ENCODE data around the gene UBASH3B.

UBASH3B gene

GRCh38 chr11:122788781-122789535, 133.4 kb downstream of the UBASH3B start:
- in situ Hi-C loops (cut with HindIII; ENCODE audit: low pct_ligation_motif_present, low pct_unique_long_range_greater_than_20kb, low sequenced_read_pairs), result no loop called here
- DNase-seq, result no peak

- in situ Hi-C loops (cut with HindIII; ENCODE audit: low pct_ligation_motif_present, low pct_unique_long_range_greater_than_20kb, low sequenced_read_pairs), result no loop called here
- no peak for DNase-seq
Measured at GRCh38 chr11:122789907-122790306, 134.4 kb downstream of the UBASH3B start.

- no peak for DNase-seq
- in situ Hi-C loops (cut with HindIII; ENCODE audit: low pct_ligation_motif_present, low pct_unique_long_range_greater_than_20kb, low sequenced_read_pairs), result no loop called here
Measured at GRCh38 chr11:122791411-122791810, 135.9 kb downstream of the UBASH3B start.

DNA sequence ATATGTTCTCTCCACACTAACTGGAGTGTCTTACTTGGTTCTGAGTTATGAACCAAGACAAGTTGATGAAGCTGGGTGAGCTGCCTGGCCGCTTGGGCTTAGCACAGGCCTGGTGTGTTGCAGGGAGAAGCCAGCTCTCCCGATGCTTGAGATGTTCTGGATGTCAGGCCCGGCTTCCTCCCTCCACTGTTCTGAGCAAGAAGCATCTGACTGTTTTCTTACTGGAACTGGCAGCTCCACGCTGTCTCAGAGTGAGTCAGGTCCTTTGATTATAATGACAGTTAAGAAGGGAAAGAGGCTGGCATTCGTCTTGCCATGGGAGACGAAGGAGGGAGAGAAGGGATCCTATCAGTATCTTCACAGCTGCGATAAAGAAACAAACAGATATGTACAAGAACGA, 136.3 kb downstream of the UBASH3B start:
- DNase-seq, result no peak
- in situ Hi-C loops (cut with HindIII; ENCODE audit: low pct_ligation_motif_present, low pct_unique_long_range_greater_than_20kb, low sequenced_read_pairs), result no loop called here

DNA sequence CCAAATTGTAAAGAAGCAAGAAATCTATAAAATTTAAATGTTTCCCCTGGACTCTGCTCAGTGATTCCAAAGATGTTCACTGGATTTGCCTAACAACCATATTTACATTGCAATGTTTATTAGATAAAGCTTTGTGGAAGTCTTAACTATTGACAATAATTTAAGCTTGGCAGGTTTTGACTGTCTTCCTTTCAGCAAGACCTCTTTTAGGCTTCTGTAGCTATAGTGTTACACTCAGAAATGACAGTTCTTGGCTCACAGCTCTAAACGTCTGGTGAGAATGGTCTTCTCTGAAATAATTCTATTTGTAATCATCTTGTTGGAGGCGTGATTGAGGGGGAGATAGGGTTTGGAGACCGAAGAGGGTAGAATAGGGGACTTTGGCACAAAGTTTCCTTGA, 138.0 kb downstream of the UBASH3B start:
- in situ Hi-C loops (cut with HindIII; ENCODE audit: low pct_ligation_motif_present, low pct_unique_long_range_greater_than_20kb, low sequenced_read_pairs), result no loop called here
- DNase-seq, result no peak

DNA sequence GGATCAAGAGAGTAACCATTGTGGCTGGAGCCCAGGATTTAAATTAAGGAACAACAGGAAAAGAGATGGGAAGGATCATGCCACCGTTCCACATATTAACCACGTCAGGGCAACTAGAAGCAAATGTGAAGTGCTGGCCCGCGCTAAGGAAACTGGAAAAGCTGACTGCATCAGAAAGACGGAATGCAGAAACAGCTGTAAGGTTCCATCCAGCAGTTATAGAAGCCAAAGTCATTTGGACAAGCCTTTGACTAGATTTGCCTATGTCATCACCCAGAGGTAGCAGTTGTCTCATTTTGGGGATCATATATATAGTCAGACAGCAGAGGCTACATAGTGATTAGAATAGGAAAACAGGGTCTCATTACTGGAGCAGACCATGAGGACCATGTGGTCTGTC, 139.8 kb downstream of the UBASH3B start:
- in situ Hi-C loops (cut with HindIII; ENCODE audit: low pct_ligation_motif_present, low pct_unique_long_range_greater_than_20kb, low sequenced_read_pairs), result no loop called here
- no peak for DNase-seq

- in situ Hi-C loops (cut with HindIII; ENCODE audit: low pct_ligation_motif_present, low pct_unique_long_range_greater_than_20kb, low sequenced_read_pairs), result no loop called here
- peak; percentile 28 for DNase-seq
Measured at GRCh38 chr11:122796128-122796717, 140.7 kb downstream of the UBASH3B start.

GRCh38 chr11:122797651-122798050, 142.1 kb downstream of the UBASH3B start:
- in situ Hi-C loops (cut with HindIII; ENCODE audit: low pct_ligation_motif_present, low pct_unique_long_range_greater_than_20kb, low sequenced_read_pairs), result no loop called here
- no peak for DNase-seq

GRCh38 chr11:122799406-122800105, 144.0 kb downstream of the UBASH3B start:
- in situ Hi-C loops (cut with HindIII; ENCODE audit: low pct_ligation_motif_present, low pct_unique_long_range_greater_than_20kb, low sequenced_read_pairs), result no loop called here
- DNase-seq, result no peak

DNA sequence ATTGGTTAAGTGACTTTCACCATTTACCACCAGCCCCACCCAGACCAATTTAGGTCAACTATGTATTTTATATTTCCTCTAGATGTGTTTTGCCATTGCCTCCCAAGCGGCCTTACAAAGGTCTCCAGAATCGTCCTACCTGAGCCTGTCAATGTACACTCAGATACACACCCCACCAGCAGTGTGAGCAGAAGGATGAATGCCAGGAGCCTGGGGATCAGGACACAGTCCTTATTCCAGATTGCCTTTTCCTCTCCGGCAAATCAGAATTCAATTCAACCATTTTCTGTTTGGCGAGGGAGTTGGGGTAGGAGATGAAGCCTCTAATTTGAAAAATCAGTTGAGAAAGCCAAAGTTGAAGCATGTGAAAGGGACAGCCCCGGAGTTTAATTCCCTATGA, 147.4 kb downstream of the UBASH3B start:
- DNase-seq, result no peak
- in situ Hi-C loops (cut with HindIII; ENCODE audit: low pct_ligation_motif_present, low pct_unique_long_range_greater_than_20kb, low sequenced_read_pairs), result no loop called here

DNA sequence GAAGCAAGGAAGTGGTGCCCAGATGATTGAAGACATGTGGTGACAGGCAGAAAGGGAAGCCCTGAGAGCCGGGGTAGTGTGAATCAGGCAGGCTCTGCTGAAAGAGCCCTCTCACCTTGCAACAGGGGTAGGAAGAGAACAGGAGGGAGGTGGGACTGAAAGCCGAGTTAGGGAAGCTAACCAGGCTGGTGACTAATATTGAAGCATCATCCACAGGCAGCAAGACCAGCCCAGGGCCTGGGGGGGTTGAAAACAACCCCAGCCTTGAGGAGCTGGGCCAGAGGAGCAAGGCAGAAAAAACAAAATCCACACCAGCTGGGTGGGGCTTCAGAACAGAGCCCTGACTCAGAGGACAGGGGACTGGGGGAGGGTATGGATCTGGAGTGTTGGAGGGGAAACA, 147.8 kb downstream of the UBASH3B start:
- DNase-seq, result no peak
- in situ Hi-C loops (cut with HindIII; ENCODE audit: low pct_ligation_motif_present, low pct_unique_long_range_greater_than_20kb, low sequenced_read_pairs), result no loop called here

- DNase-seq, result no peak
Measured at GRCh38 chr11:122803716-122804115, 148.2 kb downstream of the UBASH3B start.

GRCh38 chr11:122804161-122804560, 148.6 kb downstream of the UBASH3B start:
- DNase-seq, result peak; percentile 59
- in situ Hi-C loops (cut with HindIII; ENCODE audit: low pct_ligation_motif_present, low pct_unique_long_range_greater_than_20kb, low sequenced_read_pairs), result no loop called here

More at GRCh38 chr11:122803716-122804115, 148.2 kb downstream of the UBASH3B start:
- in situ Hi-C loops (cut with HindIII; ENCODE audit: low pct_ligation_motif_present, low pct_unique_long_range_greater_than_20kb, low sequenced_read_pairs), result no loop called here

DNA sequence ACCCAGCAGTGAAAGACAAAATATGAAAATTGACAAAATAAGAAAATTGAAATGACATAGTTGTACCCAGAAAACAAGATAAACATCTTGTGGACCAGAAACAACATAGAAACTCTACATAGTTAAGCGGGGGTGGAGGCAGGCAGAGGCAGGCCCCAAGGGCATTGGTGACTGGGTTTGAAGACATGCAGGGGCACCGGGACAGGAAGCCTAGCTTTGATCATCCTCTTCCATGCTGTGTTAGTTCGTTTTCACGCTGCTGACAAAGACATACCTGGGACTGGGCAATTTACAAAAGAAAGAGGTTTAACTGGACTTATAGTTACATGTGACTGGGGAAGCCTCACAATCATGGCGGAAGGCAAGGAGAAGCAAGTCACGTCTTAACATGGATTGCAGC, 149.3 kb downstream of the UBASH3B start:
- DNase-seq, result no peak
- in situ Hi-C loops (cut with HindIII; ENCODE audit: low pct_ligation_motif_present, low pct_unique_long_range_greater_than_20kb, low sequenced_read_pairs), result no loop called here

GRCh38 chr11:122807731-122808477, 152.4 kb downstream of the UBASH3B start:
- DNase-seq, result no peak
- in situ Hi-C loops (cut with HindIII; ENCODE audit: low pct_ligation_motif_present, low pct_unique_long_range_greater_than_20kb, low sequenced_read_pairs), result no loop called here

GRCh38 chr11:122808478-122808869, 153.0 kb downstream of the UBASH3B start:
- DNase-seq, result no peak
- in situ Hi-C loops (cut with HindIII; ENCODE audit: low pct_ligation_motif_present, low pct_unique_long_range_greater_than_20kb, low sequenced_read_pairs), result no loop called here

DNA sequence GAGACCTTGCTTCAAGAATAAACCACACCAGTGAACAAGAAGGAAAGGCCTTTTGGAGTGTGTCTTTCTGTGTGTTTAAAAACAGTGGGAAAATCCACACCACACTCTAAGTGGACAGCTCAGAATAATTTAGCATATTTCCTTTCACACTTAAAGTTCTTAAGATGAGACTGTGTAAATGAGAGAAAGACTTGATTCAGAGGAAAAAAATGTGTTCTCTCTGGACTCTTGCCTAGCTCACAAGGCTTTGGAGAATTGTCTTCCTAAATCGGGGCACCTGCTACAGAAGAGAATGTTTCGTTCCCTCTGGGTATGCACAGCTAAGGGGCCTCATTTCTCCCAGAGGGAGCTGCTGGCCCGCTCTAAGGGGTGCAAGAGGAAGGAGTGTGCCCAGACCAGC, 154.3 kb downstream of the UBASH3B start:
- no peak for DNase-seq
- in situ Hi-C loops (cut with HindIII; ENCODE audit: low pct_ligation_motif_present, low pct_unique_long_range_greater_than_20kb, low sequenced_read_pairs), result no loop called here

- in situ Hi-C loops (cut with HindIII; ENCODE audit: low pct_ligation_motif_present, low pct_unique_long_range_greater_than_20kb, low sequenced_read_pairs), result no loop called here
Measured at GRCh38 chr11:122811721-122812120, 156.2 kb downstream of the UBASH3B start.

DNA sequence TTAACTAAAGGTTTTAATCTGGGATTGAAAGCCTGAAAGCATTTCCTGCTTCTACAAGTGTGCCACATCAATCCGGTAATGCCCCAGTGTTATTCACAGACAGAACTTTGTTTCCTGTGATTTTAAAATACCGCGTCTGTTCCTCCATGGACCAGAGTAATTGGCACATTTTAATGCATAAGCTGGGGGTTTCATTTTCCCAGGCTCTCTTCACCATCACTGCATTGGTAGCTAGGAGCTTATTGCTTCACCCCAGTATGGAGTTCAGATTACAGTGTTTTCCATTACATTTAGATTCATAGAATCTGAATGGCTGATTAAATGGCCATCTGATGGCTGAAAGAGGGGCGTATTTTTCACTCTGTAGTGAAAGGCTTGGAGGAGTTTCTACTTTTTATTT, 157.1 kb downstream of the UBASH3B start:
- in situ Hi-C loops (cut with HindIII; ENCODE audit: low pct_ligation_motif_present, low pct_unique_long_range_greater_than_20kb, low sequenced_read_pairs), result no loop called here
- no peak for DNase-seq

More at GRCh38 chr11:122811721-122812120, 156.2 kb downstream of the UBASH3B start:
- DNase-seq, result no peak
